Motor neuron (in vitro differentiated cells): ENCODE data around the gene GYPE. TPM values are rescaled to one million over a fixed set of nuclear protein-coding genes. Genes with fewer than 3 reads are reported as not detected.
"Not testable (repeated sequence)": the region's sequence is repeated elsewhere in the genome, so short reads cannot be mapped to it uniquely, and the experiment has no call there.

Experiments
- ATAC-seq, 8 experiments: fragments of 200-7000 bp; cut with Tn5 transposase; replicated peaks in 6 of 8; 2 replicates each; pipeline ENCODE4 v1.8.0; 2021; ENCODE audit warnings: mild to moderate bottlenecking in 8 of 8, moderate library complexity in 8 of 8
- H3K27ac ChIP-seq, 2 donors: fragments of 250-450 bp; sonication (Bioruptor Pico); 2 replicates each; pipeline ENCODE4 v1.9.0; 2021; ENCODE audit warnings: antibody characterized with exemption in 2 of 2, mild to moderate bottlenecking in 2 of 2, moderate library complexity in 1 of 2
- H3K4me1 ChIP-seq, 2 donors: fragments of 250-450 bp; sonication (Bioruptor Pico); replicated peaks in 1 of 2; 2 replicates each; pipeline ENCODE4 v1.6.1; 2021; ENCODE audit warnings: antibody characterized with exemption in 2 of 2, mild to moderate bottlenecking in 2 of 2, moderate library complexity in 1 of 2
- H3K4me3 ChIP-seq, 5 donors: fragments of 250-450 bp; sonication (Bioruptor Pico); 2 replicates each; pipeline ENCODE4 v1.9.0; 2021; ENCODE audit warnings: antibody characterized with exemption in 5 of 5, mild to moderate bottlenecking in 5 of 5, moderate library complexity in 4 of 5
- WGBS, 10 experiments: fragments of 450-650 bp; shearing (Covaris generic); methylation state at CpG; one replicate each; pipeline ENCODE4 v1.0.0; 2022; 5-methylcytosine and 5-hydroxymethylcytosine counted together
- in situ Hi-C, 9 experiments: fragments of 400-800 bp; cut with MboI; loops; one replicate each; pipeline ENCODE4 v1.15.0; 2021; ENCODE audit warnings: low sequenced_read_pairs in 9 of 9, low pct_unique_long_range_greater_than_20kb in 2 of 9; ENCODE audit not compliant: unreplicated experiment in 9 of 9
- total RNA-seq, 8 experiments: library from RNA; unstranded; fragments of 300-600 nt; gene quantifications; 2 replicates each; pipeline versions ENCODE4 v1.2.3 to v1.2.4, GENCODE V29; 2022

Gene GYPE
- total RNA-seq, 8 experiments from 2014 or later = 0.14 to 6.4 (median 0.70) TPM

DNA sequence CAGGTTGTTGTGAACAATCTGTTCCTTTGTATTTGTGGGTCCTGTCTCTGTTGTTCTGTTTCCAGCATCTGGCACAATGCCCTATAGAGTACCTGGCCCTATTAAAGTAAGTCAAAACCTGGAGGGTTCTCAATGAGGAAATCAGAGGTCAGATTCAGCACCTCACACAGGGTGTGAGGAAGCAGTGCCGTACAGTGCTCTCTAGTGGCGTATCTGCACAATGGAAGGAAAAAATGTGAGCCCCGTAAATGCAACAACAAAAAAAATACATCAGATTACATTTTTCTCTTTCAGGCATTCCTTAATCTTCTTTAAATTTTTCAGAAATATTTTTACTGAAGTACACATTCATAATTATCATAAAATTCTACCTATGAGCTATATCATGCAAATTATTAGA is 2.5 kb upstream of the GYPE start:
- H3K4me1 ChIP-seq, H3K4me3 ChIP-seq, H3K27ac ChIP-seq, in situ Hi-C loops: not testable (repeated sequence)
- 13 to 90% (median 46%) methylated on average over 1 to 3 of the region's 3 CpGs; no CpG with 5 or more reads in 2 of the 10 experiments for WGBS, 10 experiments
- ATAC-seq = peak in 5 of 8 experiments; percentile 33 to 61 (median 47)

DNA sequence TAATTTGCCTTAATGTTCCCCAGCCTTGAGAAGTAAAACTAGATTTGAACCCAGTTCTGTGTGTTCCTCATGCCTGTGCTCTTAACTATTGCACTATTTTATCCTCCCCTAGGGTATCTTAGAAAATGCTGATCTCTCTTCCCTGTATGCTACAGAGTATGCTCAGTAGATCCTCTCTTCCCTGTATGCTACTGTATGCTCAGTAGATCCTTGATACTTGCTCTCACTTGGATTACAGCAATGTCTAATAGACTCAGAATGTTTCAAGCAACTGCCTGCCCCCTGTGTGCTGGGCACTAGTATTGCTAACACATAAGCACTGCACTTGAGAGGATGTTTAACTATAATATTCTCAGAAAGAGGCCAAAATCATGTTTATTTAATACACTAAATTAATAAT is 928 bp downstream of the GYPE start:
- in situ Hi-C loops, H3K4me3 ChIP-seq, H3K27ac ChIP-seq, ATAC-seq, H3K4me1 ChIP-seq: not testable (repeated sequence)

GRCh38 chr4:143890323-143890722 is 15.0 kb downstream of the GYPE start:
- H3K4me1 ChIP-seq, H3K4me3 ChIP-seq, ATAC-seq, H3K27ac ChIP-seq, in situ Hi-C loops: not testable (repeated sequence)
- 100% methylated on average over 1 to 3 of the region's 4 CpGs; no CpG with 5 or more reads in 7 of the 10 experiments for WGBS, 10 experiments

- H3K4me1 ChIP-seq, in situ Hi-C loops, H3K27ac ChIP-seq, H3K4me3 ChIP-seq: not testable (repeated sequence)
- ATAC-seq = peak in 2 of 8 experiments; percentile 24 to 87
- no CpG with 5 or more reads among the region's 3 CpGs for WGBS, 10 experiments
Observed at GRCh38 chr4:143888189-143888588, 17.2 kb downstream of the GYPE start.

DNA sequence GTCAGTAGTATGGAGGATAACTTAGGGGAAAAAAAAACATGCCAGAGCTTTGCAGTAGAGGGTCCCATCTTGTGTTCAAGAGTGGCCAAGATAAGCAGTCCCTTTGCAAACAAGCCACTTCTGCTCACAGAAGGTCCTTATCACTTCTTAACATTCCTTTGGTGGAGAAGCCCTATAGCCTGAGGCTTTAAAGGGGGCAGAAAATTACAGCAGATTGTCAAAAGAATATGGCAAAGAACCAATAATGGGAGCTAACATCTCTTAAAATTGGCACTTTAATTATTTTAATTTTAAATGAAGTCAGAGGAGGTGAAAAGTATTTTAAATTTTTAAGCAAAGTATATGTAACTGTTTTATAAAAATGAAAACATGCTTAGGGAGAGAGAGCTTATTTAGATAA is 20.4 kb downstream of the GYPE start:
- ATAC-seq, H3K4me1 ChIP-seq, H3K4me3 ChIP-seq, H3K27ac ChIP-seq, in situ Hi-C loops: not testable (repeated sequence)

GRCh38 chr4:143883529-143883928 is 21.8 kb downstream of the GYPE start:
- no peak for ATAC-seq
- in situ Hi-C loops = no loop called here
- Histone ChIP-seq H3K4me3 (no peak overlapping the region), H3K4me1 (no peaks in the 10 kb centered on the region), H3K27ac (no peak overlapping the region)

GRCh38 chr4:143882892-143883291 is 22.5 kb downstream of the GYPE start:
- no peak overlapping the region for H3K27ac ChIP-seq
- in situ Hi-C loops = no loop called here
- H3K4me3 ChIP-seq = no peak overlapping the region
- 33 to 60% (median 60%) methylated on average over 1 of the region's 4 CpGs; no CpG with 5 or more reads in 6 of the 10 experiments for WGBS, 10 experiments
- ATAC-seq = no peak
- no peaks in the 10 kb centered on the region for H3K4me1 ChIP-seq

GRCh38 chr4:143879561-143879960 is 25.8 kb downstream of the GYPE start:
- H3K27ac ChIP-seq, in situ Hi-C loops: not testable (repeated sequence)

DNA sequence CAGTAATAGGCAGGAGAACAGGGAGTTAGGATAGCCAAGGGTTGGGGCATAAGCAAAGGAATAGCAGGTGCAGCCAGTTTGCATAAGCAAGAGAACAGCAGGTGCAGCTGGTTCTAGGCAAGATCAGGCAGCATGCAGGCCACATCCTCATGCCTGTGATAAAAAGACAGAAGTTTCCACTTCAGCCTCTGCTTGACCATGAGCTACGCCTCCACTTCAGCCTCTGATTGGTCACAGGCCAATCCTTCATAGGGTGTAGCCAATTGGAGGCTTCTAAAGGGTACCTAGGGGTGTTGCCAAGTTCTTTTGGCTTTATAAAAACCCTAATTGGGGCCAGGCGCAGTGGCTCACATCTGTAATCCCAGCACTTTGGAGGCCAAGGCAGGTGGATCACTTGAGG is 30.0 kb downstream of the GYPE start:
- H3K4me1 ChIP-seq, H3K27ac ChIP-seq, H3K4me3 ChIP-seq, ATAC-seq, in situ Hi-C loops: not testable (repeated sequence)
- WGBS, 10 experiments = 60 to 100% (median 83%) methylated on average over 1 to 2 of the region's 2 CpGs; no CpG with 5 or more reads in 7 of the 10 experiments

More at GRCh38 chr4:143879561-143879960, 25.8 kb downstream of the GYPE start:
- WGBS, 10 experiments = 62 to 70% methylated on average over 2 of the region's 2 CpGs; no CpG with 5 or more reads in 8 of the 10 experiments
- H3K4me3 ChIP-seq, H3K4me1 ChIP-seq, ATAC-seq: not testable (repeated sequence)

- ATAC-seq, in situ Hi-C loops, H3K27ac ChIP-seq, H3K4me1 ChIP-seq, H3K4me3 ChIP-seq: not testable (repeated sequence)
- WGBS, 10 experiments = 80% methylated on average over 2 of the region's 3 CpGs; no CpG with 5 or more reads in 9 of the 10 experiments
Observed at GRCh38 chr4:143870523-143871268, 34.7 kb downstream of the GYPE start.

DNA sequence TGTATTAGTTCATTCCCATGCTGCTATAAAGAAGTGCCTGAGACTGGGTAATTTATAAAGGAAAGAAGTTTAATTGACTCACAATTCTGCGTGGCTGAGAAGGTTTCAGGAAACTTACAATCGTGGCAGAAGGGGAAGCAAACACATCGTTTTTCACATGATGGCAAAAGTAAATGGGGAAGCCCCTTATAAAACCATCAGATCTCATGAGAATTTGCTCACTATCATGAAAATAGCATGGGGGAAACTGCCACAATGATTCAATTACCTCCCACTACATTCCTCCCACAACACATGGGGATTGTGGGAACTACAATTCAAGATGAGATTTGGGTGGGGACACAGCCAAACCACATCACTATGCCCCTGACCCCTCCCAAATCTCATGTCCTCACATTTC is 35.4 kb downstream of the GYPE start:
- in situ Hi-C loops, H3K4me3 ChIP-seq, H3K27ac ChIP-seq, ATAC-seq, H3K4me1 ChIP-seq: not testable (repeated sequence)
- WGBS, 10 experiments = 20 to 33% methylated on average over 1 to 2 of the region's 3 CpGs; no CpG with 5 or more reads in 8 of the 10 experiments

GRCh38 chr4:143862716-143863115 is 42.6 kb downstream of the GYPE start:
- H3K27ac ChIP-seq, H3K4me3 ChIP-seq, in situ Hi-C loops, H3K4me1 ChIP-seq, ATAC-seq: not testable (repeated sequence)
- WGBS, 10 experiments = 57 to 100% (median 100%) methylated on average over 1 of the region's 1 CpG; no CpG with 5 or more reads in 5 of the 10 experiments

- Histone ChIP-seq H3K27ac (no peak overlapping the region), H3K4me1 (no peaks in the 10 kb centered on the region), H3K4me3 (no peak overlapping the region)
- 36 to 100% (median 78%) methylated on average over 1 of the region's 1 CpG; no CpG with 5 or more reads in 4 of the 10 experiments for WGBS, 10 experiments
- no peak for ATAC-seq
- in situ Hi-C loops = no loop called here
Observed at GRCh38 chr4:143858456-143858855, 46.9 kb downstream of the GYPE start.
